Gastroesophageal sphincter (tissue), 4 donors: ENCODE measurements around the gene MGAT5B. TPM values are rescaled to one million over a fixed set of nuclear protein-coding genes. Genes with fewer than 3 reads are reported as not detected.

Experiments used
- ATAC-seq: fragments of 150-250 bp; one replicate; pipeline ENCODE4 v1.9.1; 2016; ENCODE audit warnings: mild to moderate bottlenecking, moderate library complexity
- H3K27ac ChIP-seq, 4 donors: fragments of 200-600 bp; sonication (generic) in 3 of 4; 1 replicate in 3 of 4; 2 replicates in 1 of 4; pipeline ENCODE4 v1.5.1; 2016 to 2019
- H3K27me3 ChIP-seq: fragments of 200-600 bp; sonication (generic); one replicate; pipeline ENCODE4 v1.5.1; 2019
- H3K36me3 ChIP-seq, 2 donors: fragments of 200-600 bp; sonication (generic); one replicate each; pipeline ENCODE4 v1.5.1; 2019; ENCODE audit warnings: control low read depth in 1 of 2
- H3K4me1 ChIP-seq, 3 donors: fragments of 200-600 bp; sonication (generic); 1 replicate in 2 of 3; 2 replicates in 1 of 3; pipeline ENCODE4 v1.5.1; 2016 to 2019; ENCODE audit warnings: control low read depth in 2 of 3
- H3K4me3 ChIP-seq, 2 donors: fragments of 200-600 bp; sonication (generic); one replicate each; pipeline ENCODE4 v1.5.1; 2019; ENCODE audit warnings: mild to moderate bottlenecking in 1 of 2, moderate library complexity in 1 of 2
- H3K9me3 ChIP-seq, 3 donors: fragments of 200-600 bp; sonication (generic); one replicate each; pipeline ENCODE4 v1.5.1; 2017 to 2019; ENCODE audit warnings: control low read depth in 2 of 3
- EP300 ChIP-seq: sonication (generic); formaldehyde crosslinking; IDR thresholded peaks from one replicate; pipeline ENCODE4 v1.6.1; 2017; ENCODE audit warnings: antibody characterized with exemption, mild to moderate bottlenecking
- POLR2A ChIP-seq, 2 donors: fragments of 450-650 bp; IDR thresholded peaks; one replicate each; pipeline ENCODE4 v1.6.1; 2017; ENCODE audit warnings: antibody characterized with exemption in 2 of 2, mild to moderate bottlenecking in 2 of 2, moderate library complexity in 1 of 2
- POLR2AphosphoS5 ChIP-seq: sonication (generic); formaldehyde crosslinking; IDR thresholded peaks from one replicate; pipeline ENCODE4 v1.6.1; 2017; ENCODE audit warnings: antibody characterized with exemption
- WGBS, 2 donors: methylation state at CpG; one replicate each; pipeline ENCODE4 v1.1.5; 2018; ENCODE audit warnings: low coverage in 1 of 2; 5-methylcytosine and 5-hydroxymethylcytosine counted together
- total RNA-seq, 4 donors: library from RNA; depleted of rRNA; stranded (reverse); fragments of >200 nt; gene quantifications; one replicate each; pipeline ENCODE4 v1.1.0, GENCODE V29; 2016
- TF ChIP-seq, protein P1 (sequence below), 4 experiments: fragments of 200-600 bp in 2 of 4; fragments of 450-650 bp in 2 of 4; sonication (generic) in 1 of 4; IDR thresholded peaks; one replicate each; pipeline ENCODE4 v1.5.1; 2017 to 2019; ENCODE audit warnings: antibody characterized with exemption in 4 of 4, mild to moderate bottlenecking in 2 of 4, moderate library complexity in 2 of 4

Gene MGAT5B
- total RNA-seq, 4 donors from 2014 or later = 0.12 to 0.81 (median 0.29) TPM

DNA sequence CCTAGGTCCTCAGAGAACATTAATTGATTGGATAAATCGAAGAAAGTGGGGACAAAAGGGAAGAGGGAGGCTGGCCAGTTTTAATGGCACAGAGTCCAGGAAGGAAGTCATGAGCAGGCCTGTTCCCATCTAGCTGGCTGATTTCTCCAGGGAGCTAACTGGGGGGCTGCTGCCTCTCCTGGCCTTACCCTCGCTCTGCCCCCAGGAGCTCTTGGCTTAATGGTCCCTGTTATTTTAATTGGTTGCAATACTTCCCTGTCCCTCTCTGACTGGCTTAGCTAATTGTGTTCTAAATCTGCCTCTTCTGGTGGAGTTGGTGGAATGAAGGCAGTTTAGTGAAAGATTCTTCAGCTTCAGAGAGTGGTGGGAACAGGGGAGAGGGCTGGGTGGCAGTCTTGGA lies 61.4 kb downstream of the MGAT5B start:
- no peak for ATAC-seq
- Histone ChIP-seq H3K27me3 (peaks cover 22% of the 10 kb centered on the region), H3K36me3 (no peaks in the 10 kb centered on the region), H3K9me3 (no peaks in the 10 kb centered on the region), H3K4me3 (no peak overlapping the region), H3K4me1 (peaks cover 0 to 10% (median 4%) of the 10 kb centered on the region in 3 donors), H3K27ac (no peak overlapping the region)
- WGBS, 2 donors = 46 to 80% methylated on average over 1 to 2 of the region's 2 CpGs
- TF ChIP-seq POLR2AphosphoS5 (no peak), POLR2A (IDR thresholded peaks at IDR 0.05) (no peak), EP300 (no peak)
- TF ChIP-seq, protein P1, sequence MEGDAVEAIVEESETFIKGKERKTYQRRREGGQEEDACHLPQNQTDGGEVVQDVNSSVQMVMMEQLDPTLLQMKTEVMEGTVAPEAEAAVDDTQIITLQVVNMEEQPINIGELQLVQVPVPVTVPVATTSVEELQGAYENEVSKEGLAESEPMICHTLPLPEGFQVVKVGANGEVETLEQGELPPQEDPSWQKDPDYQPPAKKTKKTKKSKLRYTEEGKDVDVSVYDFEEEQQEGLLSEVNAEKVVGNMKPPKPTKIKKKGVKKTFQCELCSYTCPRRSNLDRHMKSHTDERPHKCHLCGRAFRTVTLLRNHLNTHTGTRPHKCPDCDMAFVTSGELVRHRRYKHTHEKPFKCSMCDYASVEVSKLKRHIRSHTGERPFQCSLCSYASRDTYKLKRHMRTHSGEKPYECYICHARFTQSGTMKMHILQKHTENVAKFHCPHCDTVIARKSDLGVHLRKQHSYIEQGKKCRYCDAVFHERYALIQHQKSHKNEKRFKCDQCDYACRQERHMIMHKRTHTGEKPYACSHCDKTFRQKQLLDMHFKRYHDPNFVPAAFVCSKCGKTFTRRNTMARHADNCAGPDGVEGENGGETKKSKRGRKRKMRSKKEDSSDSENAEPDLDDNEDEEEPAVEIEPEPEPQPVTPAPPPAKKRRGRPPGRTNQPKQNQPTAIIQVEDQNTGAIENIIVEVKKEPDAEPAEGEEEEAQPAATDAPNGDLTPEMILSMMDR (IDR thresholded peaks at IDR 0.05) = no peak

DNA sequence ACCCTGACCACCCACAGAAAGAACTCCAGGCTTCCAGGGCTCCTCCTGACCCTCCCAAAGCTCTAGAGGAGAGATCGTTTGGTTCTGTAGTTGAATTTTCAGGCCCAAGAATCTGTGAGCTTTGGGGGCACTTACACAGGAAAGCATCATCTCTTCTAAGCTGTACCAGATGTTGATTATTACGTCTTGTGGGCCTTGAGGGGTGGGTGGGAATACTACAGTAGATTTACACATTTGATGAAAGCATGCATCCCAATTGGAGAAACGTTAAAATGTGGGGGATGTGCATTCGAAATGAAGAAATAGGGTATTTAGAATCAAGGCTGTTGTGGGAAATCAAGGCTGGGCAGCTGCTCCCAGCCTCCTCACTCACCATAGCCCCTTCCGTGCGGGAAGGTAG lies 61.9 kb downstream of the MGAT5B start:
- H3K27me3 ChIP-seq = peaks cover 21% of the 10 kb centered on the region
- peaks cover 0 to 10% (median 4%) of the 10 kb centered on the region in 3 donors for H3K4me1 ChIP-seq
- no peak overlapping the region for H3K4me3 ChIP-seq
- no peak overlapping the region for H3K27ac ChIP-seq
- TF ChIP-seq POLR2AphosphoS5 (no peak), POLR2A (IDR thresholded peaks at IDR 0.05) (no peak), EP300 (no peak)
- TF ChIP-seq, protein P1 (IDR thresholded peaks at IDR 0.05) = no peak
- H3K36me3 ChIP-seq = no peaks in the 10 kb centered on the region
- no peak for ATAC-seq
- WGBS, 2 donors = 67 to 83% methylated on average over 5 to 6 of the region's 6 CpGs
- no peaks in the 10 kb centered on the region for H3K9me3 ChIP-seq

DNA sequence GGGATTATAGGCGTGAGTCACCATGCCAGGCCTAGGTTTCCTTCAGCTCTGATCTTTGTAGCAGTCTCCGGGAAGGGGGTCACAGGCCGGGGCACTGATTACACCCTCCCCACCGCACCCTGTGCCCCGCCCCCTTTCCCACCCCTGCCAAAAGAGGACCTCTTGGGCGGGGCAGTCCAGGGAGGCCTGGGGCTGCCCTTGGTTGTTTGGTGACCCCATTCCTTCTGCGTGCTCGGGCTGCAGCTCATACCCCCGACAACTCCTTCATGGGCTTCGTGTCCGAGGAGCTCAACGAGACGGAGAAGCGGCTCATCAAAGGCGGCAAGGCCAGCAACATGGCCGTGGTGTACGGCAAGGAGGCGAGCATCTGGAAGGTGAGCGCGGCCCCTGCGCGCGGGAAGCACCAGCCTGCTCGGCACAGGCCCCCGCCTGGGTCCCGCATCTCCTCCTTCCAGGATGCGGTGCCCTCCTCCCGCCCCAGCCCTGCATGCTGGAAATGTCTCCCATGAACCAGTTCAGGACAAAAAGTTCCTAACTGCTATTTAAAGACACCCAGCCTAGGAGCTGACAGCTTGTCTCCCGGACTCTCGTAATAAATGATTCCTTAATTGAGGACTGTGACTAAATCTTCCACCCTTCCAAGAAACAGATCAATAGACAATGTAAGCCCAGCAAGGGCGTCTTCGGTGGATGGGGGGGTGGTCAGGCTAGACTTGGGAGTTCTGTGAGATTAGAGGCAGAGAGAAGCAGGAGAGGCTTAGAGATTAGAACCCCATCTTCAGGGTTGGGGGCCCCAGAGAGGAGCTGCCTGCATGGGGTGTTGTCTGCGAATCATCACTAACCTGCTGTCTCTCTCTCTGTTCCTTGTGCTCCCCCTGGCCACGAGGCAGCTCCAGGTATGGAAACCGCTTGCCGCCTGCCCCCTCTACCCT lies 64.5 kb downstream of the MGAT5B start:
- TF ChIP-seq POLR2AphosphoS5 (no peak), EP300 (no peak), POLR2A (IDR thresholded peaks at IDR 0.05) (no peak)
- TF ChIP-seq, protein P1 (IDR thresholded peaks at IDR 0.05) = no peak
- Histone ChIP-seq H3K4me1 (no peaks in the 10 kb centered on the region), H3K27me3 (peaks cover 27% of the 10 kb centered on the region), H3K9me3 (no peaks in the 10 kb centered on the region), H3K27ac (no peak overlapping the region), H3K4me3 (no peak overlapping the region), H3K36me3 (no peaks in the 10 kb centered on the region)
- no peak for ATAC-seq
- WGBS, 2 donors = 79 to 86% methylated on average over 3 to 23 of the region's 36 CpGs

DNA sequence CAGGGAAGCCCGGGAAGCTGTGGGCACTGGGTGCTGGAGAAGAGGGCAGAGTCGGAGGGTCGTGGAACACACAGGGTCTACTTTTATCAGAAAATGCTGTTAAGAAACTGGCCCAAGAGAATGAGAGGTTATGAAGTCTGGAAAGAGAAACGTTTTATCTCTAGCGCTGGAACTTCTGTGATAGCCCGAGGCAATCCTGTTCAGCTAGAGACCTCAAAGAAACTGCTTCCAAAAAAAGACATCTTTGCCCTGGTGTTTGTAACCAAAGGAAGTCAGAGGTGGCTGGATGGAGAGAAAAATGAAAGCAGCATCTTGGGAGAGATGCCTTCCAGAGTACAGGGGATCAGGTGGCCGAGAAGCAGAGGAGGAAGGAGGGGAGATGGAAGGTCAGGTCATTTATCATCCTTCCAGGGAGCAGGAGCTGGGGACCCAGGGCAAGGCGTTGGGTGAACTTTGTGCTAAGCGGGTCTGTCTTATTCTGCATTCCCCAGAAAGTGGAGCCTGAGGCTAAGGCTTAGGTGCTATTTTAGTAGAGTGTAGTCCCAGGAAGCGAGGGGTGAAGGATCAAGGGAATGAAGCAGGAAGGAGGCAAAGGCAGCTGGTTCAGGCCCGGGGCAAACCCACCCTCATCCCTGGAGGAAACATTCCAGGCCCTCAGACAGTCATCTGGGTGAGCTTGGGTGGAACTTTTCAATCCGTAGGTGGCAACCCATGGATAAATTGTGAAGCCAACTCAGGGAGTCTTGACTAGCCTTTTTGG lies 66.5 kb downstream of the MGAT5B start:
- 33 to 49% methylated on average over 8 to 11 of the region's 12 CpGs for WGBS, 2 donors
- Histone ChIP-seq H3K4me1 (no peaks in the 10 kb centered on the region), H3K4me3 (no peak overlapping the region), H3K27me3 (peaks cover 31% of the 10 kb centered on the region), H3K9me3 (no peaks in the 10 kb centered on the region), H3K36me3 (no peaks in the 10 kb centered on the region), H3K27ac (no peak overlapping the region)
- TF ChIP-seq EP300 (no peak), POLR2A (IDR thresholded peaks at IDR 0.05) (no peak), POLR2AphosphoS5 (no peak)
- TF ChIP-seq, protein P1 (IDR thresholded peaks at IDR 0.05) = no peak
- ATAC-seq = no peak
